ENCODE results near the gene RB1. TPM values are rescaled to one million over a fixed set of nuclear protein-coding genes. Genes with fewer than 3 reads are reported as not detected.
"Not testable (repeated sequence)": the region's sequence is repeated elsewhere in the genome, so short reads cannot be mapped to it uniquely, and the experiment has no call there.

RB1 gene
- total RNA-seq, 1 experiment from 2014 or later = 20.4 TPM

DNA sequence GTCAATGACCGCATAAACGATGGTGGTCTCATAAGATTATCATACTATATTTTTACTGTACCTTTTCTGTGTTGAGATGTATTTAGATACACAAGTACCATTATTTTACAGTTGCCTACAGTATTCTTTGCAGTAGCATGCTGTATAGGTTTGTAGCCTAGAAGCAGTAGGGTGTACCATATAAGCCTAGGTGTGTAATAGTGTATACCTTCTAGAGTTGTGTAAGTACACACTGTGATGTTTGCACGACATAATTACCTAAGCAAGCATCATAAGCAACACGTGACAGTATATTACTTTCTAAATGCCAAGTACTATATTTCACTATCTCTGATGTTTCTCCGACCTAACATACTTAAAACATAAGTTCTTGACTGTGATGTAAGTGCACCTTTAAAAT lies 106.6 kb downstream of the RB1 start:
- peak; percentile 6 for DNase-seq (ENCODE audit: low spot score)

DNA sequence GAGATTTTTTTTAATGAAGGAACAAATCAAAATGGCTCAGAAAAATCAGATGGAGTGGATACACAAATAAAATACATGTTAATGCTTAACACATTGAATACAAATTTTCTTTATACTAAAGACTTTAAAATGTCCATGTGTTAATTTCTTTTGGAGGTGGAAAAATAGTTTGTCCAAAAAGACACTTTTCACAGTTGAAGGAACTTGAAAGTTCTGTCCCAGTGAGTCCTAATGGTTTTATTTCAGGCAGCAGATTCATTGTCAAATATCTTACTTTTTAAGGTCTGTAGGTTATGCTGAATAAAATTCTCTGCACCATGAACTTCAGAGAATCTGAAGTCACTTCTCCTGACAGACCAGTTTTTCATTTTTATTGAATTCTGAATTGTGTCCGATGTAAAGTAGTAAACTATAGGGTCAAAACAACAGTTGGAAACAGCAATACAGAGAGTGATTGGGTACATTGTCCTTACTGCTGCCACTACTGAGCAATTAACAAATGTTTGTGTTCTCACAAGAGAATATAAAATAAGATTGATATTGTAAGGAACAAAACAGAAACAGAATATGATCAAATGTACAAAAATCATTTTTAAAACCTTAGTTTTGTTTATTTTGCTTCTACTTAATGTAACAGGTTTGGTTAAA lies 107.7 kb downstream of the RB1 start:
- no peak for DNase-seq (ENCODE audit: low spot score)

DNA sequence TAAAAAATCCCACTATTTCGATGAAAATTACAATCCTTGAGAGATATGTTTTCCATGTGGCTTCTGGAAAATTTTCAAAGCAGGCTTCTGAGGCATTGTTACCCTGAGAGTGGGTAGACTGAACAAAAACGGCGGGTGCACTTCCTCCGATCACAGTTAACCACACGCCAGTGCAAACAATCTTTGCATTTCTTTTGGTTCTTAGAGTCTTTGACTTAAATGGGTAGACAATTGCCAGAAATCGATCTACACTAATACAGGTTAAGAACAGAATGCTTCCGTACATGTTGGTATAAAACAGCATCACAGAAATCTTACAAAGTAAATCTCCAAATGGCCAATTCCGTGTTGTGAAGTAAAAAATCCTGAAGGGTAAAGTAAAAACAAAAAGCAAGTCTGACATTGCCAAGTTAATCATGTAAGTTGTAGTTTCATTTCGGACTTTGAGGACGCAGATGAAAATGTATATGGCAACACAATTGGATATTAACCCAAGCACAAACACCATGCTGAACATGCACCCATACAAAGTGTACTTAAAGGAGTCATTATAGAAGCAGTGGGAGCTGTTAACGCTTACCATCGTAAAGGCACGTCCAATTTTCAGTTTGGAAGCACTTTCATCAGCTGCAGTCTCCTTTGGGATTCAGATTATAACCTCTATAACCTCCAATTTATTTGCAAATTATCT lies 108.4 kb downstream of the RB1 start:
- DNase-seq (ENCODE audit: low spot score) = peak; percentile 7

DNA sequence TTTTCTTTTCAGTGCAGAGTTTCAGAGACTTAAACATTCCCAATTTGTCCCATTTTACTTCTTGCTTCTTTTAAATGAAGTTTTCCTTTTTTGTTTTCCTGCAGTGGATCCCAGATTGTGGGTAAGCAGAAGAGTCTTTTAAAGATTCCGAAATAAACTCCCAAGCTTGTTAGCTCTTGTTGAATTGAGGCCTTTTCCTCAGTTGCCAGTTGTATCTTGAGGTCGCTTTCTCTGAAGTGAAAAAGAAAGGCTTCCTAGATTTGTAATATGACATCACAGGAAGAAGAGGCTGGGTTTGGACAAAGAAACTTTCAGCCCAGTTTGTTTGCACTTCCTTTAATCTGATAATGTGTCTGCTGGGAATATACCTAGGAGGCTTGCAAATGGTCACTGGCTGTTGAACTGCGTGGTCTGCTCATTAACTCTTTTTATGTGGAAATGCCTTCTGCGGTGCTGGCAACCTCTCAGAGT lies 109.4 kb downstream of the RB1 start, which contains the start of gene LPAR6:
Gene LPAR6 (minus strand): TSS at position 233 of the 471 bp plus-strand sequence. CDS start 690 bp downstream, outside the sequence.
- DNase-seq (ENCODE audit: low spot score) = peak; percentile 71

DNA sequence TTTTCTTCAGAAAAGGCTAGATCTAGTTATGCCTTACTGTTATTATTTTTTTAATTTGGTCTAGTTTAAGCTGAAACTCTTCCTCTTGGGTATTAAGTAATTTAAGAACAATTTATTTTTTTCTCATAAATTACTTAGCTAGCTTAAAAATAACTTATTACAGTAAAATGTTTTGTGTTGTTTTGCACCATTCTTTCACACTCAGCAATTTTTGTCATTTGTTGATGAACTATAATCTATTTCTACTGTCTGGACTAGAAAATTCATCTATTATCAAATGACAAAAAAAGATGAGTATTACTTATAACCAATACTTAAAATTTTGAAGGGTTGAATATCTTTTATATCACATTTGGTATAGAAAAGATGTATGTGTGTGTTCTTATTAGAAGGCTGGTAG lies 111.0 kb downstream of the RB1 start:
- no peak for DNase-seq (ENCODE audit: low spot score)

DNA sequence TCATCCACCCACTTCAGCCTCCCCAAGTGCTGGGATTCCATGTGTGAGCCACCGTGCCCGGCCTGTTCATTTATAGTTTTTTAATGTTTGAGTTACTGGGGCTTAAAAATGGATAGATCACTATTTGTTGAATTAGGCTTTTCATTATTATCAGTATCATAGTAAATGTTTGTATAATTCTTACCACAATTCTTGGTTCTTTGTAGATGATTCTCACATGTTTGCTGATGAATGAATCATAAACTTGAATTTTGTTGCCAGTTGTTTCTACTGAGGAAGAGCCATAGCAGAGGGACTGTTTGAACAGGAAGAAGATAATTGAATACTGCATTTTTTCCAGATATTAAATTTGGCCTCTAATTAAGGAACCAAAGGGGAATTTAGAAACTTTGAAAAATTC lies 112.0 kb downstream of the RB1 start:
- DNase-seq (ENCODE audit: low spot score) = no peak

DNA sequence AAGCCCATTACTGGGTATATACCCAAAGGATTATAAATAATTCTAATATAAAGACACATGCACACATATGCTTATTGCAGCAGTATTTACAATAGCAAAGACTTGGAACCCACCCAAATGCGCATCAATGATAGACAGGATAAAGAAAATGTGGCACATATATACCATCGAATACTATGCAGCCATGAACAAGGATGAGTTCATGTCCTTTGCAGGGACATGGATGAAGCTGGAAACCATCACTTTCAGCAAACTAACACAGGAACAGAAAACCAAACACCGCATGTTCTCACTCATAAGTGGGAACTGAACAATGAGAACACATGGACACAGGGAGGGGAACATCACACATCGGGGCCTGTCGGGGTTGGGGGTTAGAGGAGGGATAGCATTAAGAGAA lies 118.5 kb downstream of the RB1 start:
- not testable (repeated sequence) for DNase-seq (ENCODE audit: low spot score)

DNA sequence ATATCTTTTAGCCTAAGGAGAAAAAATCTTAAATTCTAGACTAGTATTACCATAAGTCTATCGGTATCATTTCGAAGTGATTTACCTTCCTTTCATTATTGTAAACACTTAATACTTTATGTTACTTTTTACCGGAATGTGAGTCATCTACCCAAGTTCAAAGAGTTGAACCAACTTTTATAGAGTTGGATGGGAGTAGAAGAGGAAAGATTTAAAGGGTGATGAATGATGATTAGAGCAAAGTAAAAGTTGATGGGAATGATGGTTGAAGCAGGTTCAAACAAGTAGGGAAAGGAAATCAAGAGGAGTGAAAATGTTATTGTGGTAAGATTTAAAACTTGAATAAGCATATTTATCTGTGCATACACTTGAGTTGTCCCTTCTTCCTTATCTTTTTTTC lies 120.7 kb downstream of the RB1 start:
- no peak for DNase-seq (ENCODE audit: low spot score)

DNA sequence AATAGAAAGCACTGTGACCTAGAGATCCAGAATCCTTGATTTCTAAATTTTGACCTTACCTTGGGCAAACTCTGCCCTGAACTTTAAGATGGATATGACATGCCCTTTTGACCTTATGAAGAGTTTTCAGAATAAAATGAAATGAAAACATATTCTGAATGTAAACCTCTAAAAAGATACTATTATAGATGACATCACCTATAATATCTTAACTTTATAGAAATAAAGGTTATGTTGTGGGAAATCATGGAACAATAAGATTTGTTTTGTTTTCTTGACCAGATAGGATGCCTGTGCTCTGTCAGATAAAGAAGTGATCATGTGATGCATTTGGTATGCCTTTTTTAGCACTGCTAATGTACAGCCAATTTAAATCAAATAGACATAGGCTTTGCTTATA lies 122.5 kb downstream of the RB1 start:
- no peak for DNase-seq (ENCODE audit: low spot score)

DNA sequence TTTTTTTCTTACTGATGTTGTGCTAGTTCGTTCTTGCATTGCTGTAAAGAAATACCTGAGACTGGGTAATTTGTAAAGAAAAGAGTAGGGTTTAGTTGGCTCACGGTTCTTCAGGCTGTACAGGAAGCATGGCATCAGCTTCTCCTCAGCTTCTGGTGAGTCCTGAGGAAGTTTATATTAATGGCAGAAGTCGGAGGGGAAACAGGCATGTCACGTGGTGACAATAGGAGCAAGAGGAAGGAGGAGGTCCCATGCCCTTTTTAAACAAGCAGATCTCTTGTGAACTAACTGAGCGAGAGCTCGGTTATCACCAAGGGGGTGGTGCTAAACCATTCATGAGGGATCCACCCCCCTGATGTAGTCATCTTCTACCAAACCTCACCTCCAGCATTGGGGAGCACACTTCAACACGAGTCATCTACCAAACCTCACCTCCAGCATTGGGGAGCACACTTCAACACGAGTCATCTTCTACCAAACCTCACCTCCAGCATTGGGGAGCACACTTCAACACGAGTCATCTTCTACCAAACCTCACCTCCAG lies 123.3 kb downstream of the RB1 start:
- DNase-seq (ENCODE audit: low spot score) = not testable (repeated sequence)

DNA sequence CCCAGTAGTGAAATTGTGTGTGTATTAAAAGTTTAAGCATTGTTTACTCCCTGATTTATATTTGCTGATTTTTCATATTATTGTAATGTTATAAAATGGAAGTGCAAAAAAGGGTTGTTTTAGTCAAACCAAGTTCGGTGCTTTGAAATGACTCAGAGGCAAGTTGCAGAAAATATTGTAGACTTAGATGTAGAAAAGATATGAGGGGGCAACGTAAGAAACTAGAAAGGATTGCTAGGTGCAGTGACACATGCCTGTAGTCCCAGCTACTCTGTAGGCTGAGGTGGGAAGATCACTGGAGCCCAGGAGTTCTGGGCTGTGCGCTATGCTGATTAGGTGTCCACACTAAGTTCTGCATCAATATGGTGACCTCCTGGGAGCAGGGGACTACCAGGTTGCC lies 125.5 kb downstream of the RB1 start:
- DNase-seq (ENCODE audit: low spot score) = no peak

DNA sequence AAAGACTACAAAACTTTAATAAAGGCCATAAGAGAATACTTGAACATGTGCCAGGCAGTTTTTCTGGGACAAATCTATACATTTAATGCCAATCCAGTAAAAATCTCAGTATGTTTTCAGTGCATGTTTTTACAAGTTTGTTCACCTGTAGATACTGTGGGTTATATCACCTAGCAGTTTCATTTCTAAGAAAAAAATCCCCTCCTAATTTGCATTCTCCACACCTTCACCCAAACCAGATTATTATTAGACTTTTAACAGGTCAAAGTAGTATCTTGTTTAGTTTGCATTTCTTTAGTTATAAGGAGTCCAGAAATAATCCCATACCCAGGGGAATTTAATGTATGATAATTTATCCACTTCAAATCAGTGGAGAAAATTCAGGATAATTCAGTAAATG lies 126.3 kb downstream of the RB1 start:
- no peak for DNase-seq (ENCODE audit: low spot score)

DNA sequence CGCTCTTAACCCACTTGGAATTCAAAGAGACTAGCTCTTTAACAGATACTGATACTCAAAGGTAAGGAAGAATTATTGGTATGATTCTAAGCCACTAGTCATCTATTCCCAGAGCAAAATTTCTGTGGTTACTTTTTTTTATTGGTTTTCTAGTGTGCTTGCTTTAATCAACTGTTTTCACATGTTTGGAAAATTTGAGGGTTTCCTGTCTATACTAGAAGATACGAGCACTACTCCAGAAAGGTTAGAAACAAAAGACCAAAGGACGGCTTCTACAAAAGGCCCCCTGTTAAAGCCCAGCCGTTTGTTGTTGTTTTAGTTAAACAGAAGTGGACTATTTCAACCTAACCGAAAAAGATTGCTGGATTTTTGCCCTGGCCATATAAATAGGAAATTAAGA lies 127.9 kb downstream of the RB1 start:
- no peak for DNase-seq (ENCODE audit: low spot score)

DNA sequence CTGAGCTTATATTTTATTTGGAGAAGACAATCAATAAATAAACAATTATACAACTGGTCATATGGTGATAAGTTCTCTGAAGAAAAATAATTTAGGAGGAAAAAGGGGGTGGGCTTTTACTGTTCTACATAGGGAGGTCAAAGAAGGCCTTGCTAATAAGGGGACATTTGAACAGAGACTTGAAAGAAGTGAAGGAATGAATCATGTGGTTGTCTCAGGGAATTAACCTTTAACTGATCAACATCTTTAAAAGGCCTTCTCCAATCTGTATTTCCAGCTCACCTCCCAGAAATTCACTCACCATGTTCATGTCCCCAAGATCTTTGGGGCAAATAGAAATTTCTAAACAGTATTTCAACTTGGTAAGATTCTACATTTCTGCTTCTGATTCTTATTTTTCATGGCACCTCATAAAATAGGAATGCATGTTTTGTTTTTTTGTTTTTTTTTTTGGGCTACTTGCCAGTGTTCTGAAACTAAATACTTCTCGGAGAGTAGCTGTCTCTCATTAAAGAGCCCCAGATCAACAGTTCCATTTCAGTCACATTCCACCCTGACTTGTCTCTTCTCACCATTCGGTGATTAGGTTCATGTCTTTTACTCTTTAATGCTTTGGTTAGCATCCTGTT lies 128.6 kb downstream of the RB1 start:
- no peak for DNase-seq (ENCODE audit: low spot score)

DNA sequence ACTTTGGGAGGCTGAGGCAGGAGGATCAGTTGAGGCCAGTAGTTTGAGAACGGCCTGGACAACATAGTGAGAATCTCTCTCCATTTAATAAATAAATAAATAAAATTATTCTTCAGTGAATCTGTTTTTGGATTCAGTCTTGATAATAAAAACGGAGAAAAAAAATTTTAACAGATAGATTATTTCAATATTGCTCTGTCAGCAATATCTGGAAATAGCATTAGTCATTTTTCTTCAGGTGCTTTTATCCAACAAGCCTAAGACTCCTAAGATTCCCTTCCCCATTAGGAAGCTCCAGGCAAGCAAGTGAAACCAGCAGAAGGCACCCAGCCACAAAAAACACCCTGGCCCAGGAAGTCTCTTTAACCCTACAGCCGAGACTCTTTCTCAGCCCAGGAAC lies 130.6 kb downstream of the RB1 start:
- DNase-seq (ENCODE audit: low spot score) = no peak

DNA sequence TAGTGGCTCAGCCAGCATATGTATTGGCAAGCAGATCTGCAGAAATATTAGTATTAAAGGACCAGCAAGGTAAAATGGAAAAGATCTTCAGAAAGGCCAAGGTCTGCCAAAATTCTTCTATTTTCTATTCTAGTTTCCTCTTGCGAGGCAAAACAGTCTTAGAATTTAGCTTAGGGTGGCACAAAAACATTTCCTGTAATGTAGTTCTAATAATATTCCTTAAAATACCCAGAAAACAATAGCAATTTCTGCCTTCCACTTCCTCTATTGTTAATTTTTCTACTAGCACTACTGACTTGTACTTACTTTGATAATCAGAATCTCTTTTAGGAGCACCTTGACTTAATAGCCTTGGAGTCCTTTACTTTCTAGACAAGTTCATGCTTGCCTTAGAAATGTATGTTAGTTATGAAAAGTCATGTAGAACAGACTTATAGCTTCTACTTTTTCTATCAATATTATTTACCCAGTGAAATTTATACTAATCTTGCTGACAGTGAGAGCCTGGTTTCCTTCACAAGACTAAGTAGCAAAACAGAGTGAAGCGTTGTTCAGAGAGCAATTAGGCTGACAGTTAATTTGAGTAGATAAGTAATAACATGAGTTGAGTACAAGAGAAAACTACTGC lies 133.2 kb downstream of the RB1 start:
- no peak for DNase-seq (ENCODE audit: low spot score)

DNA sequence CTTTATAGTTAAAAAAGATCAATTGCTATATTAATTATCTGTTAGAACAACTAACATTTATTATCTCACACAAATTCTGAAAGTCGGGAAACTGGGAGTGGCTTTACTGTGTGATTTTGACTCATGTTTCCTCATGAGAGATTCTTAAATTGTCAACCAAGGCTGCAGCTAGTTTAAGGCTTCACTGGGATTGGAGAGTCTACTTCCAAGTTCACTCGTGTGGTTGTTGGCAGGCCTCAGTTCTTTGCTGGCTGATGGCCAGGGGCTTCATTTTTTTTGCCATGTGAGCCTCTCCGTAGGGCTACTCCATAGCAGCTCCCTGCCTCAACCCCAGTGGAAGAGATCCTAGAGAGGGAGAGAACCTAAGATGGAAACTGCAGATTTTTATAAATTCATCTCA lies 133.8 kb downstream of the RB1 start:
- no peak for DNase-seq (ENCODE audit: low spot score)

DNA sequence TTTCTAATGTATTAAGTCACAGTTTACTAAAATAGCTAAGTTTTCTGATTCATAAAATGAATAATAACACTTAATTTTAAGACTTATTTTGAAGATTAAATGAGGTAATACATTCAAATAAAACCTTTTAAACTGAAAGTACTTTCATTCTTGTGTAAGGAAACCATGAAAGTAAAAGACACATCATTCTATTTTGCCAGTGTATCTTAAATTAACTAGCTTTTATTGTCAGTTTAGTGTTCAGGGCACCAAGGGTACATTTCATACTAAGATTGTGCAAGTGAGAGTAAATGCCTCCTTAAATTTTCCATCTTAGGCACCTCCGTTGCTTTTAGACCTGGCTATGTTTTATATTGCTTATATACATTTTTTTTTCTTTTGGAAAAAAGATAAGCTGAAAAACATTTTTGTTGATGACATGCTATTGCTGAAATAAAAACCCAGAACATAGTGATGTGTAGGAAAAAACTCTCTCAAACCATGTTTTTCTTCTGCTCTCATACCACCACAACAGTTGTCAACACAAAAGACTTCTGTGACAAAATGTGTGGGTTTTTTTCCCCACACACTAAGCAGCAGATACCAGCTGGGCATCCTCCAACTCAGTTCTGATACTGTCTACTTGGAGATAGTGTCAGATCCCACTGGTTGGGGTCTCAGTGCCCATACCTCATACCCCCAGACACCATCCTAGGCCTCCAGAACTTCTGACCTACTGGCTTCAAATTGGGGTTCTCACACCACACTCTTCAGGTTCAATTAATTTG lies 140.1 kb downstream of the RB1 start:
- no peak for DNase-seq (ENCODE audit: low spot score)

DNA sequence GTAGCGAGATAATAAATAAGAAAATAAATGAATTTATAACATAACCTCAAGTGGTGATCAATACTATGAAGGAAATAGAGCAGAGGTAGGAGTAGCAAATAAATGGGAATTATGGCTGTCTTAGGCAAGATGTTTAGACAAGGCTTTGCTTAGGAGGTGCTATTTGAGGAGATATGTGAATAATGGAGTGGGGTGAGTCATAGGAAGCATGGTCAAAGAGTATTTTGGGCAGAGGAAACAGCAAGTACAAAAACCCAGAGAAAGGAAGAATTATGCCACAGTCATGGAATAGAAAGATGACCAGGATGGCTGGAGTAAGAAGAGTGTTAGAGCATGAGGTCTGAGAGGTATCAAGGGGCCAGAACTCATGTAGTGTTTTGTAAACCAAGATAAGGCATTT lies 142.9 kb downstream of the RB1 start:
- DNase-seq (ENCODE audit: low spot score) = peak; percentile 6

DNA sequence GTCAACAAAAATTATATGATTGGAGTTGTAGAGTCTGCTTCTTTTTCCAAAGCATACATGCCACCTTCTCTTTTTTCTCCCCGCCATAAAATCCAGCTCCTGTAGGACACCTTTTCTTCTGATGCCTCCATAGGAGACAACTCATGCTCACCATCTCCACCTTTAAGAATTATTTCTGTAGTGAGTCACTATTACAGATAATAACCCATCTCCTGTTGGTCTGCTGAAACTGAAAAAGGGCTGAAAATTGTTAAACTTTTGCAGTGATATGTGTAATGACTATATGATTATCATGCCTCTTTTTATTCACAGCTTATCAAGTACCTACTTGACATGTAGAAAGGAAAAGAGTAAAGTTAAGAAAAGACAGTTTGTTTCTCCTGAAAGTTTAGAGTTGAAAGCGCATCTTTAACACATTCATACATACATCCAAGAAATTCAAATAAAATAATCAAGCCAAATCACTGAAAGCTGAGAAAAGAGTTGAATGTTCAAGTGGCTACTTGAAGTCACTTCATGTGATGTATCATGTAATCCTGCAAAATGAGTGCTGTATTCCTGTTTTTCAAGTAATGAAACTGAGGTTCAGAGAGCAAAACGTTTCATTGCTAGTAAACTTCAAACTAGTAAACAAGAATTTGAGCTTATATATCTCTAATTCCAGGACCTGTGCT lies 144.9 kb downstream of the RB1 start:
- no peak for DNase-seq (ENCODE audit: low spot score)
